GM23248 (cell line): ENCODE measurements around the gene WASF3. TPM values are rescaled to one million over a fixed set of nuclear protein-coding genes. Genes with fewer than 3 reads are reported as not detected.

Experiments used
- DNase-seq: peaks from one replicate; pipeline ENCODE4 v3.0.0-alpha.2; 2015
- H2AFZ ChIP-seq: fragments of 200-600 bp; sonication (generic); 2 replicates; pipeline ENCODE4 v1.6.1; 2016; ENCODE audit warnings: antibody characterized with exemption
- H3F3A ChIP-seq: fragments of 200-600 bp; sonication (generic); 2 replicates; pipeline ENCODE4 v1.6.1; 2016; ENCODE audit warnings: mild to moderate bottlenecking, antibody characterized with exemption, mixed run types; ENCODE audit not compliant: insufficient read depth
- H3K27ac ChIP-seq: fragments of 200-600 bp; sonication (generic); 2 replicates; pipeline ENCODE4 v1.5.1; 2016; ENCODE audit warnings: mild to moderate bottlenecking
- H3K27me3 ChIP-seq: fragments of 200-600 bp; sonication (generic); replicated peaks from 2 replicates; pipeline ENCODE4 v1.6.1; 2016; ENCODE audit warnings: mild to moderate bottlenecking; ENCODE audit not compliant: insufficient read depth
- H3K36me3 ChIP-seq: fragments of 200-600 bp; sonication (generic); 2 replicates; pipeline ENCODE4 v1.6.1; 2016; ENCODE audit warnings: low read depth, mild to moderate bottlenecking
- H3K4me1 ChIP-seq: fragments of 200-600 bp; sonication (generic); 2 replicates; pipeline ENCODE4 v1.6.1; 2016; ENCODE audit warnings: mild to moderate bottlenecking; ENCODE audit not compliant: insufficient read depth
- H3K4me2 ChIP-seq: fragments of 200-600 bp; sonication (generic); one replicate; pipeline ENCODE4 v1.6.1; 2016; ENCODE audit warnings: mild to moderate bottlenecking; ENCODE audit not compliant: unreplicated experiment
- H3K4me3 ChIP-seq: fragments of 200-600 bp; sonication (generic); 2 replicates; pipeline ENCODE4 v1.5.1; 2016; ENCODE audit warnings: mild to moderate bottlenecking
- H3K79me2 ChIP-seq: fragments of 200-600 bp; sonication (generic); 2 replicates; pipeline ENCODE4 v1.6.1; 2016; ENCODE audit warnings: mild to moderate bottlenecking; ENCODE audit not compliant: insufficient read depth
- H3K9ac ChIP-seq: fragments of 200-600 bp; sonication (generic); 2 replicates; pipeline ENCODE4 v1.6.1; 2016; ENCODE audit warnings: mild to moderate bottlenecking
- H3K9me2 ChIP-seq: fragments of 200-600 bp; sonication (generic); 2 replicates; pipeline ENCODE4 v1.6.1; 2016; ENCODE audit warnings: mixed run types, mild to moderate bottlenecking, moderate library complexity; ENCODE audit not compliant: insufficient read depth
- H3K9me3 ChIP-seq: fragments of 200-600 bp; sonication (generic); one replicate; pipeline ENCODE4 v1.6.1; 2017; ENCODE audit warnings: low read depth
- H4K20me1 ChIP-seq: fragments of 200-600 bp; sonication (generic); 2 replicates; pipeline ENCODE4 v1.6.0; 2016; ENCODE audit not compliant: insufficient read depth
- EZH2 ChIP-seq: fragments of 200-600 bp; sonication (generic); IDR thresholded peaks from 2 replicates; pipeline ENCODE4 v1.6.1; 2018; ENCODE audit warnings: antibody characterized with exemption, mild to moderate bottlenecking; ENCODE audit not compliant: insufficient read depth, poor library complexity, severe bottlenecking
- EZH2phosphoT487 ChIP-seq: fragments of 200-600 bp; sonication (generic); IDR thresholded peaks from 2 replicates; pipeline ENCODE4 v1.6.1; 2018; ENCODE audit warnings: antibody characterized with exemption, moderate library complexity, mild to moderate bottlenecking, low read depth; ENCODE audit not compliant: insufficient read depth
- WGBS, 2 experiments: methylation state at CpG; one replicate each; pipeline ENCODE4 v1.1.6; 2015 to 2017; ENCODE audit warnings: low lambda C conversion rate in 2 of 2, low coverage in 1 of 2; ENCODE audit errors: missing lambda C conversion rate in 2 of 2; 5-methylcytosine and 5-hydroxymethylcytosine counted together
- in situ Hi-C: fragments of 300-500 bp; cut with MboI; formaldehyde crosslinking; loops from 2 replicates; pipeline ENCODE4 v1.15.0; 2020
- polyA plus RNA-seq: library from polyadenylated mRNA; unstranded; fragments of >200 nt; fragmentation: Nextera tagmentation; extraction: Ambion mirVana; gene quantifications from 2 replicates; pipeline ENCODE4 v1.2.1, GENCODE V29; 2016
- total RNA-seq: library from RNA; depleted of rRNA; stranded (reverse); fragments of >200 nt; shearing (Covaris generic); gene quantifications from 2 replicates; pipeline ENCODE4 v1.2.3, GENCODE V29; 2014

The WASF3 gene
- total and polyA plus RNA-seq, 2 experiments from 2014 or later: 14.7 to 19.9 TPM

GRCh38 chr13:26623125-26623524 is 65.6 kb downstream of the WASF3 start:
- no peak overlapping the region for H2AFZ ChIP-seq
- H3K36me3 ChIP-seq: peaks cover 10% of the 10 kb centered on the region
- in situ Hi-C loops: no loop called here
- H4K20me1 ChIP-seq: no peaks in the 10 kb centered on the region
- DNase-seq: no peak
- TF ChIP-seq EZH2 (no peak), EZH2phosphoT487 (no peak)
- H3K9me2 ChIP-seq: no peaks in the 10 kb centered on the region
- H3F3A ChIP-seq: peaks cover 6% of the 10 kb centered on the region; the same call in 1 of the 2 replicates
- H3K4me2 ChIP-seq: no peak overlapping the region
- peaks cover 17% of the 10 kb centered on the region for H3K4me1 ChIP-seq
- peaks cover 42% of the 10 kb centered on the region for H3K79me2 ChIP-seq
- H3K9ac ChIP-seq: no peak overlapping the region
- H3K27me3 ChIP-seq: no peaks in the 10 kb centered on the region
- WGBS, 2 experiments: 82 to 86% methylated on average over 3 of the region's 3 CpGs
- H3K4me3 ChIP-seq: no peak overlapping the region
- H3K9me3 ChIP-seq: no peaks in the 10 kb centered on the region
- no peak overlapping the region for H3K27ac ChIP-seq

GRCh38 chr13:26624572-26624971 is 67.1 kb downstream of the WASF3 start:
- no peak overlapping the region for H3K9ac ChIP-seq

GRCh38 chr13:26626271-26626670 is 68.8 kb downstream of the WASF3 start:
- H4K20me1 ChIP-seq: no peaks in the 10 kb centered on the region; the same call in 1 of the 2 replicates
- H3K4me1 ChIP-seq: no peaks in the 10 kb centered on the region
- no peak overlapping the region for H2AFZ ChIP-seq
- peaks cover 10% of the 10 kb centered on the region; the same call in 1 of the 2 replicates for H3K36me3 ChIP-seq
- no peak overlapping the region for H3K4me2 ChIP-seq
- H3K27me3 ChIP-seq: no peaks in the 10 kb centered on the region
- no peak for TF ChIP-seq EZH2phosphoT487
- TF ChIP-seq EZH2: no peak
- in situ Hi-C loops: no loop called here
- peaks cover 48% of the 10 kb centered on the region for H3K79me2 ChIP-seq
- no peaks in the 10 kb centered on the region for H3F3A ChIP-seq
- H3K4me3 ChIP-seq: no peak overlapping the region
- DNase-seq: no peak
- WGBS, 2 experiments: 98 to 100% methylated on average over 2 of the region's 2 CpGs
- H3K9me3 ChIP-seq: no peaks in the 10 kb centered on the region
- H3K9me2 ChIP-seq: no peaks in the 10 kb centered on the region
- H3K9ac ChIP-seq: no peak overlapping the region
- no peak overlapping the region for H3K27ac ChIP-seq

More at GRCh38 chr13:26624572-26624971, 67.1 kb downstream of the WASF3 start:
- H3K79me2 ChIP-seq: peaks cover 43% of the 10 kb centered on the region
- H4K20me1 ChIP-seq: no peaks in the 10 kb centered on the region; the same call in 1 of the 2 replicates
- no peak overlapping the region for H2AFZ ChIP-seq
- H3F3A ChIP-seq: peaks cover 5% of the 10 kb centered on the region; the same call in 1 of the 2 replicates
- peak; percentile 21 for DNase-seq
- H3K27me3 ChIP-seq: no peaks in the 10 kb centered on the region
- H3K9me3 ChIP-seq: no peaks in the 10 kb centered on the region
- peaks cover 5% of the 10 kb centered on the region for H3K4me1 ChIP-seq
- no peak overlapping the region for H3K4me2 ChIP-seq
- no peak overlapping the region for H3K27ac ChIP-seq
- in situ Hi-C loops: no loop called here
- TF ChIP-seq EZH2phosphoT487 (no peak), EZH2 (no peak)
- no peak overlapping the region for H3K4me3 ChIP-seq
- H3K9me2 ChIP-seq: no peaks in the 10 kb centered on the region
- WGBS, 2 experiments: 96 to 100% methylated on average over 1 of the region's 1 CpG
- H3K36me3 ChIP-seq: peaks cover 10% of the 10 kb centered on the region; the same call in 1 of the 2 replicates

- WGBS, 2 experiments: 97 to 99% methylated on average over 8 of the region's 8 CpGs
- no peak overlapping the region for H3K27ac ChIP-seq
- peak; percentile 48 for DNase-seq
Measured at GRCh38 chr13:26628706-26629105, 71.2 kb downstream of the WASF3 start.

More at GRCh38 chr13:26628706-26629105, 71.2 kb downstream of the WASF3 start:
- Histone ChIP-seq H3K9me3 (no peaks in the 10 kb centered on the region), H3K27me3 (no peaks in the 10 kb centered on the region), H4K20me1 (no peaks in the 10 kb centered on the region; the same call in 1 of the 2 replicates), H3F3A (no peaks in the 10 kb centered on the region), H3K9me2 (no peaks in the 10 kb centered on the region), H3K4me3 (no peak overlapping the region), H3K9ac (no peak overlapping the region), H3K79me2 (peaks cover 58% of the 10 kb centered on the region), H3K4me1 (no peaks in the 10 kb centered on the region), H3K36me3 (peaks cover 10% of the 10 kb centered on the region; the same call in 1 of the 2 replicates), H3K4me2 (no peak overlapping the region), H2AFZ (no peak overlapping the region)
- no peak for TF ChIP-seq EZH2
- TF ChIP-seq EZH2phosphoT487: no peak
- in situ Hi-C loops: no loop called here
